Measurements from ENCODE around the gene TCF3. TPM values are rescaled to one million over a fixed set of nuclear protein-coding genes. Genes with fewer than 3 reads are reported as not detected.

The TCF3 gene
- total and polyA plus RNA-seq, 9 donors = 17.0 to 85.3 (median 60.7) TPM

DNA sequence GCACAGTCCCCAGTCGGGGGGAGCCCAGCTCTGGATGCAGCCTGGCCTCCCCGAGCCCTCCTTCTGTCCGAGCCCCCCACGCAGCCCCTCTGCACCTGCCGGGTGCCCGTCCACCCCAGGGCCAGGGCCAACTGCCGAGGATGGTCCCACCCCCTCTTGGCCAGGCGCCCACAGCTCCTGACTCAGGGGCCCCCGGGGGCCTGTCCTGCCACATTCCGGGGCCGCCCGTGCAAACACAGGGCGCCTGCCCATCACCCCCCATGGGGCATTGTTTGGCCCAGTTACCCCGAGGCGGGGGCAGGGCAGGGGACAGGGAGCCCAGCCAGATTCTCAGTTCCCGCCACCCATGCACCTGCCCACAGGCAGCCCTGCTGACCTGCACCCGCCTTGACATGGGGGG is 5.3 kb upstream of the TCF3 start:
- H3K27me3 ChIP-seq = no peaks in the 10 kb centered on the region
- H3K36me3 ChIP-seq = no peaks in the 10 kb centered on the region
- H3K4me1 ChIP-seq (ENCODE audit: insufficient read depth) = no peaks in the 10 kb centered on the region
- no peak overlapping the region for H3K4me3 ChIP-seq
- H3K9me3 ChIP-seq = no peaks in the 10 kb centered on the region
- WGBS, 3 donors = 41 to 60% (median 46%) methylated on average over 14 to 17 of the region's 17 CpGs
- H3K27ac ChIP-seq = no peak overlapping the region
- TF ChIP-seq EP300 (IDR thresholded peaks at IDR 0.05) = no peak
- TF ChIP-seq POLR2A (IDR thresholded peaks at IDR 0.05) = no peak
- no peak for TF ChIP-seq CTCF (IDR thresholded peaks at IDR 0.05)
- intact Hi-C loops (cut with DNase I) = loop anchor here in 2 of 4 donors (5.0 to 10.0 kb wide), 2 partner anchors 103 to 110 kb away; no protein-coding TSS in a partner anchor
- DNase-seq = peak in 1 of 5 donors; percentile 28

DNA sequence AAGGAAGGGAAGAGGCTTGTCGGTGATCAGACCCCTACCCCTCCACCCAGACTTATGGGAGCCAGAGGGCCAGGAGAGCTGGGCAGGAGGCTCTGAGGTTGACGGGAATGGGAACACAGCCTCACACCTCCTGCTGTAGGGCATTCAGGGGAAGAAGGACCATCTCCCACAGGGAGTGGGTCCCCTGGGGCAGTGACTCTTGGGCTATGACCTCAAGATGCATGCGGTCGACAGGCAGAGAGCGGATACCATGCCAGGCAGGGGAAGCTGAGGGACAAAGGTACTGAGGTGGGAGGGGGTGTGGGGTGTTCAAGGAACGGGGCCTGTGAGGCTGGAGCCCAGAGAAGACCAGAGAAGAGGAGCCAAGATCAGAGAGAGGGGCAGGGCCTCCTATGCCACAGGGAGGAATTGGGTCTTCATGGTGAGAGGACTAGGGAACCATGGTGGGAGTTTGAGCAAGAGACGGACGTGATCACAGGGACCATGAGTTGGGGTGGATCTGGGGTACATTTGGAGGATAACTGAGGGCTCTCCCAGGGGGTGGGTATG is 4.6 kb upstream of the TCF3 start:
- intact Hi-C loops (cut with DNase I) = loop anchor here in 2 of 4 donors (5.0 to 10.0 kb wide), 2 partner anchors 102 to 110 kb away; no protein-coding TSS in a partner anchor
- Histone ChIP-seq H3K9me3 (no peaks in the 10 kb centered on the region), H3K4me3 (no peak overlapping the region), H3K27ac (no peak overlapping the region), H3K36me3 (no peaks in the 10 kb centered on the region), H3K4me1 (ENCODE audit: insufficient read depth) (no peaks in the 10 kb centered on the region), H3K27me3 (no peaks in the 10 kb centered on the region)
- 84 to 85% (median 84%) methylated on average over 8 of the region's 8 CpGs for WGBS, 3 donors
- no peak for DNase-seq
- no peak for TF ChIP-seq EP300 (IDR thresholded peaks at IDR 0.05)
- no peak for TF ChIP-seq CTCF (IDR thresholded peaks at IDR 0.05)
- TF ChIP-seq POLR2A (IDR thresholded peaks at IDR 0.05) = no peak

GRCh38 chr19:1655987-1656608 is 3.7 kb upstream of the TCF3 start:
- WGBS, 3 donors = 73 to 77% (median 74%) methylated on average over 19 of the region's 19 CpGs
- Histone ChIP-seq H3K27me3 (no peaks in the 10 kb centered on the region), H3K36me3 (no peaks in the 10 kb centered on the region), H3K27ac (no peak overlapping the region), H3K4me3 (no peak overlapping the region), H3K9me3 (no peaks in the 10 kb centered on the region), H3K4me1 (ENCODE audit: insufficient read depth) (no peaks in the 10 kb centered on the region)
- peak in 1 of 5 donors; percentile 20 for DNase-seq
- no peak for TF ChIP-seq EP300 (IDR thresholded peaks at IDR 0.05)
- TF ChIP-seq POLR2A (IDR thresholded peaks at IDR 0.05) = no peak
- no peak for TF ChIP-seq CTCF (IDR thresholded peaks at IDR 0.05)
- intact Hi-C loops (cut with DNase I) = loop anchor here in 2 of 4 donors (5.0 to 10.0 kb wide), 2 partner anchors 101 to 109 kb away; no protein-coding TSS in a partner anchor

GRCh38 chr19:1655131-1655981 is 2.9 kb upstream of the TCF3 start:
- Histone ChIP-seq H3K27me3 (no peaks in the 10 kb centered on the region), H3K9me3 (no peaks in the 10 kb centered on the region), H3K4me3 (no peak overlapping the region), H3K27ac (no peak overlapping the region), H3K36me3 (no peaks in the 10 kb centered on the region), H3K4me1 (ENCODE audit: insufficient read depth) (peaks cover 3% of the 10 kb centered on the region)
- intact Hi-C loops (cut with DNase I) = loop anchor here in 2 of 4 donors (5.0 to 10.0 kb wide), 2 partner anchors 101 to 108 kb away; no protein-coding TSS in a partner anchor
- TF ChIP-seq EP300 (IDR thresholded peaks at IDR 0.05) = no peak
- TF ChIP-seq POLR2A (IDR thresholded peaks at IDR 0.05) = no peak
- no peak for TF ChIP-seq CTCF (IDR thresholded peaks at IDR 0.05)
- peak in 1 of 5 donors; percentile 15 for DNase-seq
- WGBS, 3 donors = 88 to 91% (median 88%) methylated on average over 32 to 34 of the region's 34 CpGs
